ENCODE measurements around the gene MUC6. TPM values are rescaled to one million over a fixed set of nuclear protein-coding genes. Genes with fewer than 3 reads are reported as not detected.

MUC6 gene
- total and polyA plus RNA-seq, 8 donors, result 0.34 to 1.0 (median 0.56) TPM; not detected in 2

GRCh38 chr11:965206-965775, 71.2 kb downstream of the MUC6 start:
- peaks cover 0 to 59% of the 10 kb centered on the region in 2 donors for H3K36me3 ChIP-seq
- TF ChIP-seq CTCF (IDR thresholded peaks at IDR 0.05), result no peak
- intact Hi-C loops (cut with DNase I), result no loop called here
- no peak overlapping the region for H3K27ac ChIP-seq
- H3K4me3 ChIP-seq, result no peak overlapping the region
- ATAC-seq, result no peak
- peaks cover 0 to 37% of the 10 kb centered on the region in 2 donors for H3K4me1 ChIP-seq
- H3K9me3 ChIP-seq, result no peaks in the 10 kb centered on the region
- DNase-seq, result peak in 1 of 4 donors; percentile 24
- no peaks in the 10 kb centered on the region for H3K27me3 ChIP-seq

DNA sequence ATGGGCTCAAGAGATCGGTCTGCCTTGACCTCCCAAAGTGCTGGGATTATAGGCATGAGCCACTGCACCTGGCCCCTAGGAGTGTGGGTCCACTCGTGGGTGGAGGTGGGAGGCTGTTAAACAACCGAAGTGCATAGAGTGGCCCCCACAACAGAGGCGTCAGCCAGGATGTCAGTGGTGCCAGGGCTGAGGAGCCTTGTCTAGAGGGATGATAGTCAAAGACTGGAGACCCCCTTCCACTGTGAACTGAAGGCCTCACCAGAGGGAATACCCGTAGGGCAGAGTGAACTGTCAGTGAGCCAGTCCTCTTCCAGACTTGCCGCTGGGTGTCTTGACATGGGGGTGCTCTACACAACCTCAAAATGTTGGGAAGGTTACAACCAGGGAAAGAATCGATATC, 72.7 kb downstream of the MUC6 start:
- Histone ChIP-seq H3K4me3 (no peak overlapping the region), H3K36me3 (peaks cover 0 to 61% of the 10 kb centered on the region in 2 donors), H3K27ac (no peak overlapping the region), H3K27me3 (no peaks in the 10 kb centered on the region), H3K4me1 (peaks cover 0 to 29% of the 10 kb centered on the region in 2 donors), H3K9me3 (no peaks in the 10 kb centered on the region)
- intact Hi-C loops (cut with DNase I), result no loop called here
- ATAC-seq (no peak), DNase-seq (peak in 1 of 4 donors; percentile 20)
- TF ChIP-seq CTCF (IDR thresholded peaks at IDR 0.05), result no peak

Other genes starting within 250 kb of the MUC6 start
- under 1 TPM in 1 of 2 donors, not detected in 1; 0.47 TPM for gene CEND1, start 246.6 kb downstream of the MUC6 start, total RNA-seq
- gene CEND1, start 246.6 kb downstream of the MUC6 start, polyA plus RNA-seq (ENCODE audit: insufficient read length in 6 of 6), result under 1 TPM; 0.11 to 0.42 (median 0.33) TPM
- gene SLC25A22, start 238.4 kb downstream of the MUC6 start, total RNA-seq, result 10 to 100 TPM; 28.9 to 29.4 TPM
- 10 to 100 TPM; 12.5 to 23.9 (median 15.1) TPM for gene SLC25A22, start 238.4 kb downstream of the MUC6 start, polyA plus RNA-seq (ENCODE audit: insufficient read length in 6 of 6)
- gene PIDD1, start 231.5 kb downstream of the MUC6 start, total RNA-seq, result 10 to 100 TPM; 13.8 to 18.6 TPM
- gene PIDD1, start 231.5 kb downstream of the MUC6 start, polyA plus RNA-seq (ENCODE audit: insufficient read length in 6 of 6), result 10 to 100 TPM in 5 of 6 donors, 1 to 10 TPM in 1; 9.7 to 13.7 (median 12.1) TPM
- gene RPLP2, start 226.8 kb downstream of the MUC6 start, total RNA-seq, result 1,000 to 10,000 TPM; 1,620 to 1,802 TPM
- 1,000 to 10,000 TPM; 1,154 to 1,526 (median 1,296) TPM for gene RPLP2, start 226.8 kb downstream of the MUC6 start, polyA plus RNA-seq (ENCODE audit: insufficient read length in 6 of 6)
- gene PNPLA2, start 217.8 kb downstream of the MUC6 start, total RNA-seq, result 100 to 1,000 TPM in 1 of 2 donors, 10 to 100 TPM in 1; 96.3 to 128 TPM
- gene PNPLA2, start 217.8 kb downstream of the MUC6 start, polyA plus RNA-seq (ENCODE audit: insufficient read length in 6 of 6), result 10 to 100 TPM; 29.9 to 49.0 (median 39.8) TPM
- 10 to 100 TPM; 22.6 to 32.1 TPM for gene CRACR2B, start 208.8 kb downstream of the MUC6 start, total RNA-seq
- 10 to 100 TPM; 14.2 to 26.0 (median 19.9) TPM for gene CRACR2B, start 208.8 kb downstream of the MUC6 start, polyA plus RNA-seq (ENCODE audit: insufficient read length in 6 of 6)
- 100 to 1,000 TPM; 501 to 815 TPM for gene CD151, start 203.8 kb downstream of the MUC6 start, total RNA-seq
- 100 to 1,000 TPM; 122 to 182 (median 145) TPM for gene CD151, start 203.8 kb downstream of the MUC6 start, polyA plus RNA-seq (ENCODE audit: insufficient read length in 6 of 6)
- 100 to 1,000 TPM; 140 to 227 TPM for gene POLR2L, start 194.2 kb downstream of the MUC6 start, total RNA-seq
- 100 to 1,000 TPM in 3 of 6 donors, 10 to 100 TPM in 3; 65.2 to 121 (median 97.7) TPM for gene POLR2L, start 194.2 kb downstream of the MUC6 start, polyA plus RNA-seq (ENCODE audit: insufficient read length in 6 of 6)
- gene TSPAN4, start 193.9 kb downstream of the MUC6 start, total RNA-seq, result 100 to 1,000 TPM; 129 to 132 TPM
- 10 to 100 TPM; 46.9 to 75.3 (median 73.2) TPM for gene TSPAN4, start 193.9 kb downstream of the MUC6 start, polyA plus RNA-seq (ENCODE audit: insufficient read length in 6 of 6)
- gene CHID1, start 125.9 kb downstream of the MUC6 start, total RNA-seq, result 10 to 100 TPM; 92.7 to 94.2 TPM
- 10 to 100 TPM; 81.4 to 95.7 (median 93.7) TPM for gene CHID1, start 125.9 kb downstream of the MUC6 start, polyA plus RNA-seq (ENCODE audit: insufficient read length in 6 of 6)
- 10 to 100 TPM; 97.1 to 98.4 TPM for gene AP2A2, start 110.8 kb downstream of the MUC6 start, total RNA-seq
- gene AP2A2, start 110.8 kb downstream of the MUC6 start, polyA plus RNA-seq (ENCODE audit: insufficient read length in 6 of 6), result 10 to 100 TPM; 77.0 to 91.2 (median 81.4) TPM
- gene MUC2, start 38.2 kb upstream of the MUC6 start, total RNA-seq, result not detected
- under 1 TPM in 5 of 6 donors, not detected in 1; 0.02 to 0.03 (median 0.03) TPM for gene MUC2, start 38.2 kb upstream of the MUC6 start, polyA plus RNA-seq (ENCODE audit: insufficient read length in 6 of 6)
- under 1 TPM in 1 of 2 donors, not detected in 1; 0.37 TPM for gene MUC5AC, start 121.2 kb upstream of the MUC6 start, total RNA-seq
- gene MUC5AC, start 121.2 kb upstream of the MUC6 start, polyA plus RNA-seq (ENCODE audit: insufficient read length in 6 of 6), result under 1 TPM; 0.04 to 0.75 (median 0.23) TPM
- gene MUC5B, start 186.3 kb upstream of the MUC6 start, total RNA-seq, result 10 to 100 TPM in 1 of 2 donors, under 1 TPM in 1; 0.06 to 33.4 TPM
- under 1 TPM; 0.13 to 0.40 (median 0.27) TPM for gene MUC5B, start 186.3 kb upstream of the MUC6 start, polyA plus RNA-seq (ENCODE audit: insufficient read length in 6 of 6)